NCI-H510A (cell line): ENCODE measurements around the gene CRADD.
"Not testable (repeated sequence)": the region's sequence is repeated elsewhere in the genome, so short reads cannot be mapped to it uniquely, and the experiment has no call there.

Source experiments
- DNase-seq: peaks from one replicate; lab custom pipeline; 2025; lab: John Stamatoyannopoulos, UW

Gene CRADD

GRCh38 chr12:93873561-93873960 is 196.4 kb downstream of the CRADD start:
- no peak for DNase-seq

GRCh38 chr12:93875157-93875556 is 198.0 kb downstream of the CRADD start:
- no peak for DNase-seq

GRCh38 chr12:93876360-93876759 is 199.2 kb downstream of the CRADD start:
- DNase-seq, result no peak

- no peak for DNase-seq
Measured at GRCh38 chr12:93877446-93877845, 200.3 kb downstream of the CRADD start.

- no peak for DNase-seq
Measured at GRCh38 chr12:93879476-93880421, 202.6 kb downstream of the CRADD start.

GRCh38 chr12:93880853-93881522 is 203.8 kb downstream of the CRADD start:
- DNase-seq, result no peak

- no peak for DNase-seq
Measured at GRCh38 chr12:93882763-93883162, 205.6 kb downstream of the CRADD start.

- no peak for DNase-seq
Measured at GRCh38 chr12:93883436-93884154, 206.4 kb downstream of the CRADD start.

- DNase-seq, result no peak
Measured at GRCh38 chr12:93884794-93885460, 207.8 kb downstream of the CRADD start.

- not testable (repeated sequence) for DNase-seq
Measured at GRCh38 chr12:93885973-93886532, 208.9 kb downstream of the CRADD start.

GRCh38 chr12:93886533-93887511 is 209.6 kb downstream of the CRADD start:
- DNase-seq, result no peak

- DNase-seq, result no peak
Measured at GRCh38 chr12:93888964-93889363, 211.8 kb downstream of the CRADD start.

- DNase-seq, result no peak
Measured at GRCh38 chr12:93889516-93890212, 212.5 kb downstream of the CRADD start.

- no peak for DNase-seq
Measured at GRCh38 chr12:93892423-93893268, 215.5 kb downstream of the CRADD start.

GRCh38 chr12:93894391-93895088 is 217.4 kb downstream of the CRADD start:
- DNase-seq, result no peak

GRCh38 chr12:93895089-93895445 is 217.9 kb downstream of the CRADD start:
- no peak for DNase-seq

GRCh38 chr12:93896427-93896826 is 219.3 kb downstream of the CRADD start:
- no peak for DNase-seq

- DNase-seq, result no peak
Measured at GRCh38 chr12:93896952-93897351, 219.8 kb downstream of the CRADD start.
